Transverse colon (tissue), 4 donors: ENCODE data around the gene PLAGL1.

Experiments
- EP300 ChIP-seq: sonication (generic); formaldehyde crosslinking; IDR thresholded peaks from one replicate; pipeline ENCODE4 v1.6.1; 2017; ENCODE audit warnings: antibody characterized with exemption, low read depth
- POLR2A ChIP-seq: fragments of 450-650 bp; IDR thresholded peaks from one replicate; pipeline ENCODE4 v1.6.1; 2016; ENCODE audit warnings: antibody characterized with exemption, mild to moderate bottlenecking, moderate library complexity
- POLR2AphosphoS5 ChIP-seq, 3 donors: sonication (generic); formaldehyde crosslinking; IDR thresholded peaks; one replicate each; pipeline ENCODE4 v1.6.1; 2016; ENCODE audit warnings: antibody characterized with exemption in 3 of 3
- TF ChIP-seq, protein P1 (sequence below), 5 experiments: fragments of 200-600 bp in 3 of 5; fragments of 450-650 bp in 2 of 5; sonication (generic) in 3 of 5; IDR thresholded peaks; 1 replicate in 2 of 5; 2 replicates in 3 of 5; pipeline ENCODE4 v1.5.1; 2016 to 2017; ENCODE audit warnings: antibody characterized with exemption in 5 of 5, inconsistent platforms in 3 of 5, mild to moderate bottlenecking in 2 of 5, moderate library complexity in 1 of 5

DNA sequence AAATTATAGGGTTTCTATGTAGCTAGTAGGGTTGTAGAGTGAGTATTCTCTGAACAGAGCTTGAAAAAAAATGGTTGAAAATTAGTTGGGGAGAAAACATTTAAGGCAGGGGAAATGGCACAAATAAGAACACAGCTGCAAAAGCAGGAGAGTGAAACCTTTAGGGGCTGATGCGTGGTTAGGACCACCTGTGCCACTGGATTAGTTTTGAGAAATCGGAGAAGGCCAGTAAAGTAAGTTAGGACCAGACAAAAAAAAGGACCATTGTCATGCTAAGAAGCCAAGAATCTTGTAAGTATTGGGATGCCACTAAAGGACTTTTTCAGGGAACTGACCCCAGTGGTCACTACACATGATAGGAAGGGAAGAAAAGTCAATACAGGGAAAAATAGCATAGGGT, 9.4 kb downstream of the PLAGL1 start:
- TF ChIP-seq, protein P1, sequence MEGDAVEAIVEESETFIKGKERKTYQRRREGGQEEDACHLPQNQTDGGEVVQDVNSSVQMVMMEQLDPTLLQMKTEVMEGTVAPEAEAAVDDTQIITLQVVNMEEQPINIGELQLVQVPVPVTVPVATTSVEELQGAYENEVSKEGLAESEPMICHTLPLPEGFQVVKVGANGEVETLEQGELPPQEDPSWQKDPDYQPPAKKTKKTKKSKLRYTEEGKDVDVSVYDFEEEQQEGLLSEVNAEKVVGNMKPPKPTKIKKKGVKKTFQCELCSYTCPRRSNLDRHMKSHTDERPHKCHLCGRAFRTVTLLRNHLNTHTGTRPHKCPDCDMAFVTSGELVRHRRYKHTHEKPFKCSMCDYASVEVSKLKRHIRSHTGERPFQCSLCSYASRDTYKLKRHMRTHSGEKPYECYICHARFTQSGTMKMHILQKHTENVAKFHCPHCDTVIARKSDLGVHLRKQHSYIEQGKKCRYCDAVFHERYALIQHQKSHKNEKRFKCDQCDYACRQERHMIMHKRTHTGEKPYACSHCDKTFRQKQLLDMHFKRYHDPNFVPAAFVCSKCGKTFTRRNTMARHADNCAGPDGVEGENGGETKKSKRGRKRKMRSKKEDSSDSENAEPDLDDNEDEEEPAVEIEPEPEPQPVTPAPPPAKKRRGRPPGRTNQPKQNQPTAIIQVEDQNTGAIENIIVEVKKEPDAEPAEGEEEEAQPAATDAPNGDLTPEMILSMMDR (IDR thresholded peaks at IDR 0.05) = no peak
- TF ChIP-seq EP300 = no peak
- no peak for TF ChIP-seq POLR2AphosphoS5 (IDR thresholded peaks at IDR 0.05)
- TF ChIP-seq POLR2A = no peak
